WTC11 (cell line): ENCODE measurements around the gene GRIN2A.

Experiments used
- TF ChIP-seq, protein P1 (sequence below): fragments of 200-600 bp; IDR thresholded peaks from 2 replicates; pipeline ENCODE4 v1.8.0; 2022; ENCODE audit warnings: antibody characterized with exemption
- TF ChIP-seq, protein P2 (sequence below): sonication (generic); formaldehyde crosslinking; IDR thresholded peaks from 2 replicates; pipeline ENCODE4 v1.8.1; 2022; ENCODE audit warnings: low read depth, mild to moderate bottlenecking, moderate library complexity, missing genetic modification reagents, borderline replicate concordance

DNA sequence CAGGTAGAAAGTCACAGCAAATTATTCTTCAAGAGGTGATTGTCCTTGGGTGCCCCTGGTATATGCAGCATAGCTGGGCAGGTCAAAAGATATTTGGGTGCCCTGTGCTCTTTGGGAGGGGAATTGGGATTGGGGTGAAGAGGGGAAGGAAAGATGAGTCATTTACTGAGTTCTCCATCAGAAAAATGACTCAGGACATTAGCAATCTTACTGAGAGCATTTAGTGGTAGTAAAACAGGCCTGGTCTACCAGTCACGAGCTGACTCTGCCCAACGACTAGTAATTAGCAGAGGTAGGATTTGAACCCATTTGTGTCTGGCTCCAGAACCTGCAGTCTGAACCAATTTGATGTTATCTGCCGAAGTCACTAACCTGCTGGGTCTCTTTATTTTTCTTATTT is 6.0 kb upstream of the GRIN2A start:
- TF ChIP-seq, protein P1, sequence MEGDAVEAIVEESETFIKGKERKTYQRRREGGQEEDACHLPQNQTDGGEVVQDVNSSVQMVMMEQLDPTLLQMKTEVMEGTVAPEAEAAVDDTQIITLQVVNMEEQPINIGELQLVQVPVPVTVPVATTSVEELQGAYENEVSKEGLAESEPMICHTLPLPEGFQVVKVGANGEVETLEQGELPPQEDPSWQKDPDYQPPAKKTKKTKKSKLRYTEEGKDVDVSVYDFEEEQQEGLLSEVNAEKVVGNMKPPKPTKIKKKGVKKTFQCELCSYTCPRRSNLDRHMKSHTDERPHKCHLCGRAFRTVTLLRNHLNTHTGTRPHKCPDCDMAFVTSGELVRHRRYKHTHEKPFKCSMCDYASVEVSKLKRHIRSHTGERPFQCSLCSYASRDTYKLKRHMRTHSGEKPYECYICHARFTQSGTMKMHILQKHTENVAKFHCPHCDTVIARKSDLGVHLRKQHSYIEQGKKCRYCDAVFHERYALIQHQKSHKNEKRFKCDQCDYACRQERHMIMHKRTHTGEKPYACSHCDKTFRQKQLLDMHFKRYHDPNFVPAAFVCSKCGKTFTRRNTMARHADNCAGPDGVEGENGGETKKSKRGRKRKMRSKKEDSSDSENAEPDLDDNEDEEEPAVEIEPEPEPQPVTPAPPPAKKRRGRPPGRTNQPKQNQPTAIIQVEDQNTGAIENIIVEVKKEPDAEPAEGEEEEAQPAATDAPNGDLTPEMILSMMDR = no peak
- TF ChIP-seq, protein P2, sequence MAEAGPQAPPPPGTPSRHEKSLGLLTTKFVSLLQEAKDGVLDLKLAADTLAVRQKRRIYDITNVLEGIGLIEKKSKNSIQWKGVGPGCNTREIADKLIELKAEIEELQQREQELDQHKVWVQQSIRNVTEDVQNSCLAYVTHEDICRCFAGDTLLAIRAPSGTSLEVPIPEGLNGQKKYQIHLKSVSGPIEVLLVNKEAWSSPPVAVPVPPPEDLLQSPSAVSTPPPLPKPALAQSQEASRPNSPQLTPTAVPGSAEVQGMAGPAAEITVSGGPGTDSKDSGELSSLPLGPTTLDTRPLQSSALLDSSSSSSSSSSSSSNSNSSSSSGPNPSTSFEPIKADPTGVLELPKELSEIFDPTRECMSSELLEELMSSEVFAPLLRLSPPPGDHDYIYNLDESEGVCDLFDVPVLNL (CRISPR knock-in tag) = no peak
